SK-N-SH treated with all-trans-retinoic acid at 6 μM for 48 hours (cell line): ENCODE results near the gene DPM3.

Source experiments
- CSDC2 ChIP-seq: fragments of 250-450 bp; sonication (Bioruptor Pico); IDR thresholded peaks from 2 replicates; pipeline ENCODE4 v1.5.0; 2020; ENCODE audit warnings: mild to moderate bottlenecking, moderate library complexity
- TF ChIP-seq, protein P1 (sequence below): fragments of 250-450 bp; sonication (Bioruptor Pico); IDR thresholded peaks from 2 replicates; pipeline ENCODE4 v1.8.0; 2020; ENCODE audit warnings: mild to moderate bottlenecking, moderate library complexity, borderline replicate concordance
- TF ChIP-seq, protein P2 (sequence below): fragments of 250-450 bp; sonication (Bioruptor Pico); IDR thresholded peaks from 2 replicates; pipeline ENCODE4 v1.5.1; 2020; ENCODE audit warnings: low read depth, mild to moderate bottlenecking, moderate library complexity

DNA sequence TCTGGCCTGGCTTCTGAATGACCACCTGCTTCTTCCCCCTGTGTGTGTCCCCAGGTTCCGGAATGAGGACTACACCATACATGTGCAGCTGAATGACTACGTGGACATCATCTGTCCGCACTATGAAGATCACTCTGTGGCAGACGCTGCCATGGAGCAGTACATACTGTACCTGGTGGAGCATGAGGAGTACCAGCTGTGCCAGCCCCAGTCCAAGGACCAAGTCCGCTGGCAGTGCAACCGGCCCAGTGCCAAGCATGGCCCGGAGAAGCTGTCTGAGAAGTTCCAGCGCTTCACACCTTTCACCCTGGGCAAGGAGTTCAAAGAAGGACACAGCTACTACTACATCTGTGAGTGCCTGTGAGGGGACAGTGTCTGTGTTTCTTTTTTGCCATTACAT is 9.0 kb downstream of the DPM3 start:
- TF ChIP-seq, protein P1, sequence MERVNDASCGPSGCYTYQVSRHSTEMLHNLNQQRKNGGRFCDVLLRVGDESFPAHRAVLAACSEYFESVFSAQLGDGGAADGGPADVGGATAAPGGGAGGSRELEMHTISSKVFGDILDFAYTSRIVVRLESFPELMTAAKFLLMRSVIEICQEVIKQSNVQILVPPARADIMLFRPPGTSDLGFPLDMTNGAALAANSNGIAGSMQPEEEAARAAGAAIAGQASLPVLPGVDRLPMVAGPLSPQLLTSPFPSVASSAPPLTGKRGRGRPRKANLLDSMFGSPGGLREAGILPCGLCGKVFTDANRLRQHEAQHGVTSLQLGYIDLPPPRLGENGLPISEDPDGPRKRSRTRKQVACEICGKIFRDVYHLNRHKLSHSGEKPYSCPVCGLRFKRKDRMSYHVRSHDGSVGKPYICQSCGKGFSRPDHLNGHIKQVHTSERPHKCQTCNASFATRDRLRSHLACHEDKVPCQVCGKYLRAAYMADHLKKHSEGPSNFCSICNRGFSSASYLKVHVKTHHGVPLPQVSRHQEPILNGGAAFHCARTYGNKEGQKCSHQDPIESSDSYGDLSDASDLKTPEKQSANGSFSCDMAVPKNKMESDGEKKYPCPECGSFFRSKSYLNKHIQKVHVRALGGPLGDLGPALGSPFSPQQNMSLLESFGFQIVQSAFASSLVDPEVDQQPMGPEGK, result no peak
- TF ChIP-seq CSDC2 (CRISPR knock-in tag), result no peak
- TF ChIP-seq, protein P2, sequence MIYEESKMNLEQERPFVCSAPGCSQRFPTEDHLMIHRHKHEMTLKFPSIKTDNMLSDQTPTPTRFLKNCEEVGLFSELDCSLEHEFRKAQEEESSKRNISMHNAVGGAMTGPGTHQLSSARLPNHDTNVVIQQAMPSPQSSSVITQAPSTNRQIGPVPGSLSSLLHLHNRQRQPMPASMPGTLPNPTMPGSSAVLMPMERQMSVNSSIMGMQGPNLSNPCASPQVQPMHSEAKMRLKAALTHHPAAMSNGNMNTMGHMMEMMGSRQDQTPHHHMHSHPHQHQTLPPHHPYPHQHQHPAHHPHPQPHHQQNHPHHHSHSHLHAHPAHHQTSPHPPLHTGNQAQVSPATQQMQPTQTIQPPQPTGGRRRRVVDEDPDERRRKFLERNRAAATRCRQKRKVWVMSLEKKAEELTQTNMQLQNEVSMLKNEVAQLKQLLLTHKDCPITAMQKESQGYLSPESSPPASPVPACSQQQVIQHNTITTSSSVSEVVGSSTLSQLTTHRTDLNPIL (CRISPR knock-in tag), result no peak
